ENCODE measurements around the gene VSIG4. TPM values are rescaled to one million over a fixed set of nuclear protein-coding genes. Genes with fewer than 3 reads are reported as not detected.

The VSIG4 gene, protein sequence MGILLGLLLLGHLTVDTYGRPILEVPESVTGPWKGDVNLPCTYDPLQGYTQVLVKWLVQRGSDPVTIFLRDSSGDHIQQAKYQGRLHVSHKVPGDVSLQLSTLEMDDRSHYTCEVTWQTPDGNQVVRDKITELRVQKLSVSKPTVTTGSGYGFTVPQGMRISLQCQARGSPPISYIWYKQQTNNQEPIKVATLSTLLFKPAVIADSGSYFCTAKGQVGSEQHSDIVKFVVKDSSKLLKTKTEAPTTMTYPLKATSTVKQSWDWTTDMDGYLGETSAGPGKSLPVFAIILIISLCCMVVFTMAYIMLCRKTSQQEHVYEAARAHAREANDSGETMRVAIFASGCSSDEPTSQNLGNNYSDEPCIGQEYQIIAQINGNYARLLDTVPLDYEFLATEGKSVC
- total RNA-seq: not detected in 2 replicates

DNA sequence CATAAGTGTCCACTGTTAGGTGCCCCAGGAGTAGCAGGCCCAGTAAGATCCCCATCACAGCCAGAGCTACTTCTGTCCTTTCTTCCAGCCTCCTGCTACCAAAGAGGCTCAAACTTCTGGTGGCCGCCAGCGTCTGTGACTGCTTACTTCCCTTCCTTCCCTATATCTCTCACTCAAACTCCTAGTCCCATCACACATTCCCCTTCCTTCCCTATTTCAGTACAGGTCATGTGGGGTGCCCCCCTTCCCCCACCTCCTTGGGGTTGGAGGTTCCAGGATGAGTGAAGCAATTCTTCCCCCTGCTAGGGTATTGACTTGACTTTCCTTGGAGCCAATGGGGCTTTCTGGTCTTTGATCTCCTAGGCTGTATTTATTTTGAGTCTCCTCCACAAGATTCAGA, at the start of gene VSIG4:
VSIG4 (minus strand) TSS at position 137 of the 400 bp plus-strand sequence; CDS start at position 55, 82 bp downstream.

Other genes with a start within 250 kb of the VSIG4 start
- gene HEPH, start 124.2 kb upstream of the VSIG4 start, total RNA-seq: not detected in 2 replicates

Data from tracheal epithelial cell (primary cell).